H1 (cell line): ENCODE data around the gene NPFFR1. TPM values are rescaled to one million over a fixed set of nuclear protein-coding genes. Genes with fewer than 3 reads are reported as not detected.

Source experiments
- CTCF ChIA-PET: fragments of 300-600 bp; sonication (Branson Sonifier 250); formaldehyde crosslinking; loops from one replicate; lab custom pipeline; 2021; ENCODE audit not compliant: partially characterized antibody; lab: Charles Lee
- POLR2A ChIA-PET: fragments of 300-600 bp; sonication (Branson Sonifier 250); formaldehyde crosslinking; loops from one replicate; lab custom pipeline; 2021; ENCODE audit warnings: inconsistent platforms; ENCODE audit not compliant: partially characterized antibody; lab: Charles Lee
- DNase-seq, 2 experiments: peaks; one replicate each; pipeline versions ENCODE4 v3.0.0 to v3.0.0-alpha.2; 2010 to 2022; ENCODE audit warnings: low spot score in 2 of 2, low read depth in 1 of 2, mixed read lengths in 1 of 2
- FAIRE-seq: peaks from 2 replicates; lab custom pipeline; 2011; peaks lifted over from hg19 to GRCh38; lab: Jason Lieb, UNC
- H2AFZ ChIP-seq: 2 replicates; pipeline ENCODE4 v1.8.1; 2012; ENCODE audit warnings: low read length, inconsistent platforms
- H2AK5ac ChIP-seq: 2 replicates; pipeline ENCODE4 v1.6.1; 2013; ENCODE audit warnings: low read depth, low read length
- H2BK120ac ChIP-seq: replicated peaks from 2 replicates; pipeline ENCODE3; 2013; ENCODE audit warnings: low read depth, low read length, inconsistent platforms
- H2BK12ac ChIP-seq: 2 replicates; pipeline ENCODE4 v1.6.1; 2013; ENCODE audit warnings: low read depth, low read length
- H2BK15ac ChIP-seq: 2 replicates; pipeline ENCODE4 v1.6.1; 2013; ENCODE audit warnings: low read length
- H2BK20ac ChIP-seq: 2 replicates; pipeline ENCODE4 v1.6.1; 2013; ENCODE audit warnings: low read length
- H2BK5ac ChIP-seq: 2 replicates; pipeline ENCODE4 v1.6.1; 2013; ENCODE audit warnings: low read depth, low read length
- H3K14ac ChIP-seq: 2 replicates; pipeline ENCODE4 v1.6.1; 2013; ENCODE audit warnings: inconsistent platforms; ENCODE audit not compliant: insufficient read length
- H3K18ac ChIP-seq: 2 replicates; pipeline ENCODE4 v1.6.1; 2013; ENCODE audit warnings: low read length; ENCODE audit errors: extremely low read depth
- H3K23ac ChIP-seq: 2 replicates; pipeline ENCODE4 v1.6.1; 2013; ENCODE audit warnings: inconsistent platforms; ENCODE audit not compliant: insufficient read length
- H3K23me2 ChIP-seq: 2 replicates; pipeline ENCODE4 v1.6.1; 2013; ENCODE audit warnings: low read depth, low read length
- H3K27ac ChIP-seq: 2 replicates; pipeline ENCODE4 v1.6.1; 2011; ENCODE audit warnings: low read depth, low read length, inconsistent platforms
- H3K27me3 ChIP-seq, 4 experiments: replicated peaks in 1 of 4; 1 replicate in 1 of 4; 2 replicates in 3 of 4; pipeline versions ENCODE4 v1.6.1 to v1.8.1; 2011 to 2013; ENCODE audit warnings: low read length in 3 of 4, mild to moderate bottlenecking in 3 of 4, inconsistent platforms in 2 of 4, mixed read lengths in 2 of 4, moderate library complexity in 1 of 4; ENCODE audit not compliant: control insufficient read depth in 3 of 4, insufficient read depth in 3 of 4; ENCODE audit errors: extremely low read depth in 1 of 4
- H3K36me3 ChIP-seq, 4 experiments: 2 replicates each; pipeline versions ENCODE4 v1.6.1 to v1.8.1; 2011 to 2013; ENCODE audit warnings: mild to moderate bottlenecking in 4 of 4, low read length in 3 of 4, moderate library complexity in 2 of 4, control low read depth in 1 of 4, inconsistent platforms in 1 of 4; ENCODE audit not compliant: insufficient read depth in 4 of 4, control insufficient read depth in 2 of 4
- H3K4ac ChIP-seq: replicated peaks from 2 replicates; pipeline ENCODE3; 2013; ENCODE audit warnings: low read length, low read depth, mixed read lengths, inconsistent platforms; ENCODE audit not compliant: insufficient read length
- H3K4me1 ChIP-seq, 4 experiments: replicated peaks in 1 of 4; 1 replicate in 1 of 4; 2 replicates in 3 of 4; pipeline versions ENCODE4 v1.6.1 to v1.8.1; 2011 to 2013; ENCODE audit warnings: low read length in 3 of 4, inconsistent platforms in 2 of 4, mixed read lengths in 1 of 4; ENCODE audit not compliant: insufficient read depth in 4 of 4, control insufficient read depth in 3 of 4
- H3K4me2 ChIP-seq, 2 experiments: 2 replicates each; pipeline versions ENCODE4 v1.6.1 to v1.8.1; 2011 to 2013; ENCODE audit warnings: low read depth in 2 of 2, low read length in 2 of 2, control low read depth in 1 of 2, inconsistent platforms in 1 of 2, mild to moderate bottlenecking in 1 of 2; ENCODE audit not compliant: insufficient read depth in 1 of 2
- H3K4me3 ChIP-seq, 4 experiments: fragments of 200-600, 300-600 bp in 1 of 4; sonication (generic), shearing (Covaris generic), sonication (Bioruptor Twin) in 1 of 4; 2 replicates each; pipeline versions ENCODE4 v1.5.1 to v1.8.1; 2011 to 2016; ENCODE audit warnings: low read length in 4 of 4, low read depth in 3 of 4, control low read depth in 2 of 4, inconsistent platforms in 2 of 4, mild to moderate bottlenecking in 2 of 4, mixed read lengths in 1 of 4, moderate library complexity in 1 of 4; ENCODE audit not compliant: insufficient read depth in 2 of 4; ENCODE audit errors: extremely low read depth in 1 of 4
- H3K56ac ChIP-seq: replicated peaks from 2 replicates; pipeline ENCODE3; 2013; ENCODE audit warnings: low read depth, mild to moderate bottlenecking, mixed read lengths, low read length, inconsistent platforms; ENCODE audit not compliant: insufficient read length
- H3K79me1 ChIP-seq: 2 replicates; pipeline ENCODE4 v1.6.1; 2013; ENCODE audit warnings: low read depth, low read length, control low read depth
- H3K79me2 ChIP-seq, 2 experiments: 2 replicates each; pipeline versions ENCODE4 v1.6.1 to v1.8.1; 2012 to 2013; ENCODE audit warnings: low read length in 2 of 2, mild to moderate bottlenecking in 2 of 2, inconsistent platforms in 1 of 2; ENCODE audit not compliant: insufficient read depth in 2 of 2, control insufficient read depth in 1 of 2
- H3K9ac ChIP-seq, 4 experiments: replicated peaks in 1 of 4; 1 replicate in 1 of 4; 2 replicates in 3 of 4; pipeline versions ENCODE4 v1.6.1 to v1.8.1; 2011 to 2013; ENCODE audit warnings: low read depth in 3 of 4, low read length in 3 of 4, control low read depth in 2 of 4, mild to moderate bottlenecking in 2 of 4, moderate library complexity in 2 of 4, inconsistent platforms in 1 of 4; ENCODE audit errors: extremely low read depth in 1 of 4
- H3K9me3 ChIP-seq, 2 experiments: 2 replicates each; pipeline versions ENCODE4 v1.6.1 to v1.8.1; 2012 to 2013; ENCODE audit warnings: mild to moderate bottlenecking in 2 of 2, moderate library complexity in 2 of 2, control low read depth in 1 of 2, inconsistent platforms in 1 of 2, low read depth in 1 of 2, low read length in 1 of 2, mixed read lengths in 1 of 2; ENCODE audit not compliant: insufficient read depth in 2 of 2
- H4K20me1 ChIP-seq, 2 experiments: replicated peaks in 1 of 2; 2 replicates each; pipeline versions ENCODE3 to v1.8.1; 2011 to 2013; ENCODE audit warnings: inconsistent platforms in 2 of 2, low read length in 2 of 2, mild to moderate bottlenecking in 1 of 2; ENCODE audit not compliant: insufficient read depth in 2 of 2, control insufficient read depth in 1 of 2
- H4K5ac ChIP-seq: 2 replicates; pipeline ENCODE4 v1.6.1; 2013; ENCODE audit warnings: low read length, low read depth, mixed read lengths, inconsistent platforms; ENCODE audit not compliant: insufficient read length
- H4K8ac ChIP-seq: 2 replicates; pipeline ENCODE4 v1.8.0; 2013; ENCODE audit warnings: mild to moderate bottlenecking, moderate library complexity, low read length, inconsistent platforms; ENCODE audit not compliant: insufficient read depth; ENCODE audit errors: extremely low read depth
- H4K91ac ChIP-seq: replicated peaks from 2 replicates; pipeline ENCODE3; 2013; ENCODE audit warnings: low read length, mixed read lengths, inconsistent platforms; ENCODE audit not compliant: insufficient read length
- SIRT6 ChIP-seq: IDR thresholded peaks from one replicate; pipeline ENCODE4 v1.7.1; 2012; ENCODE audit warnings: low read length, inconsistent platforms
- WGBS, 2 experiments: shearing (Covaris generic) in 1 of 2; methylation state at CpG; one replicate each; pipeline versions ENCODE4 v1.1.6 to v1.1.7; 2013 to 2015; ENCODE audit warnings: low lambda C conversion rate in 2 of 2, mixed read lengths in 2 of 2, inconsistent platforms in 1 of 2, low coverage in 1 of 2, missing lambda C conversion rate in 1 of 2; ENCODE audit not compliant: insufficient replicate concordance in 2 of 2, insufficient coverage in 1 of 2, insufficient read length in 1 of 2; ENCODE audit errors: extremely low coverage in 1 of 2, missing lambda C conversion rate in 1 of 2; 5-methylcytosine and 5-hydroxymethylcytosine counted together
- polyA plus RNA-seq, 7 experiments: library from polyadenylated mRNA; depleted of rRNA in 3 of 7; stranded (reverse) in 5 of 7; unstranded in 2 of 7; fragments of >200 nt in 5 of 7; fragments of 200-250 nt in 2 of 7; gene quantifications; 1 replicate in 5 of 7; 2 replicates in 1 of 7; 4 replicates in 1 of 7; pipeline versions ENCODE4 v1.2.1 to v1.2.3, GENCODE V29; 2011 to 2013; ENCODE audit warnings: missing spikeins in 2 of 7, mixed read lengths in 2 of 7
- total RNA-seq: library from RNA; stranded (reverse); fragmentation: NEBNext Ultra II Directional; extraction: Animal tissue kit (Norgen Biotek cat#: 25700); gene quantifications from 2 replicates; pipeline ENCODE4 v1.2.1, GENCODE V29; 2021
- TF ChIP-seq, protein P1 (sequence below): IDR thresholded peaks from 2 replicates; pipeline ENCODE4 v1.6.1; 2011; ENCODE audit warnings: low read depth, mild to moderate bottlenecking, low read length; ENCODE audit not compliant: insufficient read depth

Gene NPFFR1
- total and polyA plus RNA-seq, 2 of the 8 experiments (the other 6 are each of a cell fraction or from before 2014, with no cell fraction given): 0.02 to 0.06 TPM

GRCh38 chr10:70270952-70271351, 12.9 kb downstream of the NPFFR1 start:
- Histone ChIP-seq H2BK12ac (no peak overlapping the region), H3K79me2 (no peaks in the 10 kb centered on the region), H3K4ac (no peak overlapping the region), H3K14ac (no peak overlapping the region), H3K4me2 (no peak overlapping the region), H4K20me1 (no peaks in the 10 kb centered on the region), H3K4me1 (0 out of 7 replicates have a peak, but pooled peaks cover 0 to 5% (median 0%) of the 10 kb centered on the region in 4 experiments), H2AK5ac (no peak overlapping the region), H2BK120ac (no peak overlapping the region), H3K27me3 (no peaks in the 10 kb centered on the region), H3K27ac (no peak overlapping the region), H3K23ac (no peak overlapping the region), H3K4me3 (no peak overlapping the region), H3K79me1 (no peaks in the 10 kb centered on the region), H3K56ac (no peak overlapping the region), H2AFZ (no peak overlapping the region), H3K18ac (no peak overlapping the region), H4K91ac (no peak overlapping the region), H4K8ac (no peak overlapping the region), H4K5ac (no peak overlapping the region), H2BK20ac (no peak overlapping the region), H3K9ac (no peak overlapping the region), H3K23me2 (no peaks in the 10 kb centered on the region), H3K36me3 (no peaks in the 10 kb centered on the region), H3K9me3 (no peaks in the 10 kb centered on the region), H2BK5ac (no peak overlapping the region), H2BK15ac (no peak overlapping the region)
- no peak for DNase-seq
- CTCF ChIA-PET: interaction anchor here (0.8 to 17.4 kb wide), 10 partner anchors 10 to 108 kb away, joined by 3 to 329 read pairs (median 4); no protein-coding TSS in a partner anchor
- TF ChIP-seq, protein P1, sequence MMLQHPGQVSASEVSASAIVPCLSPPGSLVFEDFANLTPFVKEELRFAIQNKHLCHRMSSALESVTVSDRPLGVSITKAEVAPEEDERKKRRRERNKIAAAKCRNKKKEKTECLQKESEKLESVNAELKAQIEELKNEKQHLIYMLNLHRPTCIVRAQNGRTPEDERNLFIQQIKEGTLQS: no peak
- no peak for TF ChIP-seq SIRT6
- FAIRE-seq: no peak
- WGBS, 2 experiments: 83% methylated on average over 2 of the region's 2 CpGs; no CpG with 5 or more reads in 1 of the 2 experiments
- POLR2A ChIA-PET: no interaction called here
